Astrocyte (in vitro differentiated cells and primary cell): ENCODE results near the gene TMEM156.

Experiments
- CTCF ChIP-seq: IDR thresholded peaks from 2 replicates; pipeline ENCODE4 v1.5.1; 2011; ENCODE audit warnings: low read depth, mild to moderate bottlenecking, inconsistent platforms, low read length, moderate library complexity; ENCODE audit not compliant: insufficient read depth
- EZH2 ChIP-seq: IDR thresholded peaks from 2 replicates; pipeline ENCODE4 v1.6.1; 2012; ENCODE audit warnings: mild to moderate bottlenecking, low read length, inconsistent platforms; ENCODE audit not compliant: insufficient read depth

- TF ChIP-seq CTCF (no peak), EZH2 (no peak)
Measured at GRCh38 chr4:38989487-38989886, 42.7 kb downstream of the TMEM156 start.
